ENCODE measurements around the gene INTS11.

- TF ChIP-seq POLR2A (IDR thresholded peaks at IDR 0.05) (no peak), CTCF (IDR thresholded peaks at IDR 0.05) (no peak)
Observed at GRCh38 chr1:1264026-1264425, 60.4 kb downstream of the INTS11 start.

Data from prostate gland (tissue), 2 donors.